Activated CD4-positive, CD25-positive, alpha-beta regulatory T cell treated with anti-CD3 and anti-CD28 coated beads, Interleukin-2, amount 50 U/mL, for 24 hours (primary cell): ENCODE results near the gene ZNFX1.
A peak's percentile ranks its signal among the peaks of the same experiment; 100 is the strongest.

ENCODE experiments used
- ATAC-seq, 2 donors: fragments of 150-1000 bp; cut with Tn5 transposase; one replicate each; pipeline ENCODE4 v1.10.0; 2021; ENCODE audit warnings: mild to moderate bottlenecking in 1 of 2, moderate library complexity in 1 of 2

The ZNFX1 gene

GRCh38 chr20:49291200-49291599, 13.3 kb upstream of the ZNFX1 start:
- ATAC-seq: no peak

- no peak for ATAC-seq
Measured at GRCh38 chr20:49290608-49291191, 12.8 kb upstream of the ZNFX1 start.

GRCh38 chr20:49288784-49289696, 11.2 kb upstream of the ZNFX1 start:
- ATAC-seq: no peak

GRCh38 chr20:49288250-49288751, 10.4 kb upstream of the ZNFX1 start:
- no peak for ATAC-seq

- ATAC-seq: peak in 1 of 2 donors; percentile 8
Measured at GRCh38 chr20:49287555-49288249, 9.8 kb upstream of the ZNFX1 start.

- no peak for ATAC-seq
Measured at GRCh38 chr20:49286689-49287551, 9.1 kb upstream of the ZNFX1 start.

GRCh38 chr20:49285813-49286494, 8.1 kb upstream of the ZNFX1 start:
- no peak for ATAC-seq

GRCh38 chr20:49285233-49285668, 7.4 kb upstream of the ZNFX1 start:
- ATAC-seq: no peak

- no peak for ATAC-seq
Measured at GRCh38 chr20:49284818-49285217, 7.0 kb upstream of the ZNFX1 start.

- ATAC-seq: peak in 1 of 2 donors; percentile 9
Measured at GRCh38 chr20:49283703-49284625, 6.1 kb upstream of the ZNFX1 start.

GRCh38 chr20:49283176-49283702, 5.4 kb upstream of the ZNFX1 start:
- ATAC-seq: peak in 1 of 2 donors; percentile 4

- ATAC-seq: no peak
Measured at GRCh38 chr20:49282584-49283171, 4.8 kb upstream of the ZNFX1 start.

- no peak for ATAC-seq
Measured at GRCh38 chr20:49281913-49282467, 4.1 kb upstream of the ZNFX1 start.

- no peak for ATAC-seq
Measured at GRCh38 chr20:49281059-49281912, 3.4 kb upstream of the ZNFX1 start.

- ATAC-seq: no peak
Measured at GRCh38 chr20:49280463-49281058, 2.7 kb upstream of the ZNFX1 start.

- ATAC-seq: no peak
Measured at GRCh38 chr20:49279677-49280462, 2.0 kb upstream of the ZNFX1 start.
